CD4-positive, alpha-beta T cell treated with Interleukin-17A for 4 hours (primary cell): ENCODE results near the gene ATP6V1C2.

Source experiments
- DNase-seq: peaks from one replicate; pipeline ENCODE4 v3.0.0-alpha.2; 2020; ENCODE audit warnings: mixed read lengths

The ATP6V1C2 gene

GRCh38 chr2:10721396-10722251 is at the start of gene ATP6V1C2:
Gene ATP6V1C2 (plus strand): TSS chr2:10721630. CDS start chr2:10722850, 1,220 bp downstream.
- peak; percentile 6 for DNase-seq

GRCh38 chr2:10675131-10675530 is 46.3 kb upstream of the ATP6V1C2 start:
- no peak for DNase-seq

GRCh38 chr2:10678225-10678624 is 43.2 kb upstream of the ATP6V1C2 start:
- no peak for DNase-seq

GRCh38 chr2:10680214-10680613 is 41.2 kb upstream of the ATP6V1C2 start:
- no peak for DNase-seq

- DNase-seq = no peak
These were observed 40.5 kb upstream of the ATP6V1C2 start for GRCh38 chr2:10680957-10681356.

- DNase-seq = no peak
These were observed 35.2 kb upstream of the ATP6V1C2 start for GRCh38 chr2:10686176-10686730.

- no peak for DNase-seq
These were observed 32.3 kb upstream of the ATP6V1C2 start for GRCh38 chr2:10688921-10689807.

- no peak for DNase-seq
These were observed 29.9 kb upstream of the ATP6V1C2 start for GRCh38 chr2:10691521-10691920.

- no peak for DNase-seq
These were observed 21.2 kb upstream of the ATP6V1C2 start for GRCh38 chr2:10700078-10700803.

GRCh38 chr2:10704034-10704594 is 17.3 kb upstream of the ATP6V1C2 start:
- no peak for DNase-seq

GRCh38 chr2:10706033-10706432 is 15.4 kb upstream of the ATP6V1C2 start:
- DNase-seq = no peak

GRCh38 chr2:10707831-10708230 is 13.6 kb upstream of the ATP6V1C2 start:
- no peak for DNase-seq

GRCh38 chr2:10709290-10709939 is 12.0 kb upstream of the ATP6V1C2 start:
- DNase-seq = no peak

GRCh38 chr2:10712185-10712809 is 9.1 kb upstream of the ATP6V1C2 start:
- DNase-seq = peak; percentile 13

GRCh38 chr2:10716581-10716980 is 4.8 kb upstream of the ATP6V1C2 start:
- DNase-seq = no peak

GRCh38 chr2:10717628-10718027 is 3.8 kb upstream of the ATP6V1C2 start:
- no peak for DNase-seq

- no peak for DNase-seq
These were observed 1.1 kb upstream of the ATP6V1C2 start for GRCh38 chr2:10720306-10720705.

- no peak for DNase-seq
These were observed 459 bp upstream of the ATP6V1C2 start for GRCh38 chr2:10720947-10721395.

- DNase-seq = no peak
These were observed 909 bp downstream of the ATP6V1C2 start for GRCh38 chr2:10722252-10722825.

GRCh38 chr2:10732924-10733565 is 11.6 kb downstream of the ATP6V1C2 start:
- no peak for DNase-seq
